ENCODE measurements around the gene TOR1B.

The TOR1B gene

GRCh38 chr9:129801504-129801903 lies 1.5 kb upstream of the TOR1B start:
- in situ Hi-C loops (cut with MboI; ENCODE audit: low sequenced_read_pairs, unreplicated experiment): no loop called here
- TF ChIP-seq CTCF (IDR thresholded peaks at IDR 0.05; ENCODE audit: borderline replicate concordance, control extremely low read depth, extremely low read depth, insufficient read depth, missing control alignments): no peak
- DNase-seq (ENCODE audit: low spot score): no peak

GRCh38 chr9:129803676-129804060 lies 684 bp downstream of the TOR1B start:
- in situ Hi-C loops (cut with MboI; ENCODE audit: low sequenced_read_pairs, unreplicated experiment): no loop called here
- no peak for DNase-seq (ENCODE audit: low spot score)
- TF ChIP-seq CTCF (IDR thresholded peaks at IDR 0.05; ENCODE audit: borderline replicate concordance, control extremely low read depth, extremely low read depth, insufficient read depth, missing control alignments): no peak

GRCh38 chr9:129806061-129806460 lies 3.1 kb downstream of the TOR1B start:
- in situ Hi-C loops (cut with MboI; ENCODE audit: low sequenced_read_pairs, unreplicated experiment): no loop called here
- DNase-seq (ENCODE audit: low spot score): no peak
- TF ChIP-seq CTCF (IDR thresholded peaks at IDR 0.05; ENCODE audit: borderline replicate concordance, control extremely low read depth, extremely low read depth, insufficient read depth, missing control alignments): no peak

- in situ Hi-C loops (cut with MboI; ENCODE audit: low sequenced_read_pairs, unreplicated experiment): no loop called here
- DNase-seq (ENCODE audit: low spot score): no peak
- no peak for TF ChIP-seq CTCF (IDR thresholded peaks at IDR 0.05; ENCODE audit: borderline replicate concordance, control extremely low read depth, extremely low read depth, insufficient read depth, missing control alignments)
Observed at GRCh38 chr9:129809346-129809745, 6.4 kb downstream of the TOR1B start.

- DNase-seq (ENCODE audit: low spot score): no peak
- in situ Hi-C loops (cut with MboI; ENCODE audit: low sequenced_read_pairs, unreplicated experiment): no loop called here
- TF ChIP-seq CTCF (IDR thresholded peaks at IDR 0.05; ENCODE audit: borderline replicate concordance, control extremely low read depth, extremely low read depth, insufficient read depth, missing control alignments): no peak
Observed at GRCh38 chr9:129810116-129810515, 7.1 kb downstream of the TOR1B start.

- in situ Hi-C loops (cut with MboI; ENCODE audit: low sequenced_read_pairs, unreplicated experiment): no loop called here
- no peak for TF ChIP-seq CTCF (IDR thresholded peaks at IDR 0.05; ENCODE audit: borderline replicate concordance, control extremely low read depth, extremely low read depth, insufficient read depth, missing control alignments)
- DNase-seq (ENCODE audit: low spot score): no peak
Observed at GRCh38 chr9:129810788-129811187, 7.8 kb downstream of the TOR1B start.

- in situ Hi-C loops (cut with MboI; ENCODE audit: low sequenced_read_pairs, unreplicated experiment): no loop called here
Observed at GRCh38 chr9:129811967-129812363, 9.0 kb downstream of the TOR1B start.

More at GRCh38 chr9:129811967-129812363, 9.0 kb downstream of the TOR1B start:
- TF ChIP-seq CTCF (IDR thresholded peaks at IDR 0.05; ENCODE audit: borderline replicate concordance, control extremely low read depth, extremely low read depth, insufficient read depth, missing control alignments): no peak
- no peak for DNase-seq (ENCODE audit: low spot score)

Data from GM13976 (cell line).